Middle frontal gyrus (tissue), 1 donor: ENCODE results near the gene TANGO6.

ENCODE experiments used
- DNase-seq: peaks from one replicate; pipeline ENCODE4 v3.0.0-alpha.2; 2015; ENCODE audit warnings: low spot score; ENCODE audit errors: extremely low spot score

Gene TANGO6

DNA sequence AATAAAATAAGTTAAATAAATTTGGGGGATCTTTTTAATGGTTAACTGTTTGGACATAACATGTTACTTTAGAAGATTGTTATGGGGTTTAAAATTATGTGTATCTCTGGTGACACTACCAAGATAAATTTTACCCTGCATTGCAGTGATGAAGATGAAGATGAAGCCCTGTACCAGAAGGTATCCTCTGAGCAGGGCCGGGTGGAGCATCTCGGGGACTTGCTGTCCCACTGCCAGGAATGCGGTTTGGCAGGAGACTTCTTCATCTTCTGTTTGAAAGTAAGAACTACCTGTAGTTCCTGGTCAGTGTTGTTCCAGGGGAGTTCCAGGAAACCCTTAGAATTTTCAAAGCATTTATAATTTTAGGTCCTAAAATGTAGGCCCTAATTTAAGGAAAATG lies 64.0 kb downstream of the TANGO6 start:
- DNase-seq, result no peak

DNA sequence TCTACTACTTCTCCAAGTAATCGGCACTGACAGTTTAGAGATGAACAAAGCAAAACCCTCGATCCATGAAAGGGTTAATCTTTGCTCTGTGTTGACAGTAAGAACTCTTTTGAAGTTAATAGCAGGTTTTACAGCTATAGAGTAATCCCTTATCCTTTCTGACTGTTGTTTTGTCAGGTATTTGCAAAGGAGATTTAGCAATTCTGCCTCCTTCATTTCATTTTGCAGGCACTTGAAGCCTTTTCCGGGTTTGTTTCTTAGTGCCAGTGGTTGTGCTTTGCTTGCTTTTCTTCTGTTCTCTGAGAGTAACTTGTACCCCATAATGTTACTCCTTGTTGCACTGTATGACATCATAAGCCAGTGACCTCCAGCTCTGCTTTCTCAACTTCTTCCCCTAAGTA lies 64.5 kb downstream of the TANGO6 start:
- DNase-seq, result no peak

DNA sequence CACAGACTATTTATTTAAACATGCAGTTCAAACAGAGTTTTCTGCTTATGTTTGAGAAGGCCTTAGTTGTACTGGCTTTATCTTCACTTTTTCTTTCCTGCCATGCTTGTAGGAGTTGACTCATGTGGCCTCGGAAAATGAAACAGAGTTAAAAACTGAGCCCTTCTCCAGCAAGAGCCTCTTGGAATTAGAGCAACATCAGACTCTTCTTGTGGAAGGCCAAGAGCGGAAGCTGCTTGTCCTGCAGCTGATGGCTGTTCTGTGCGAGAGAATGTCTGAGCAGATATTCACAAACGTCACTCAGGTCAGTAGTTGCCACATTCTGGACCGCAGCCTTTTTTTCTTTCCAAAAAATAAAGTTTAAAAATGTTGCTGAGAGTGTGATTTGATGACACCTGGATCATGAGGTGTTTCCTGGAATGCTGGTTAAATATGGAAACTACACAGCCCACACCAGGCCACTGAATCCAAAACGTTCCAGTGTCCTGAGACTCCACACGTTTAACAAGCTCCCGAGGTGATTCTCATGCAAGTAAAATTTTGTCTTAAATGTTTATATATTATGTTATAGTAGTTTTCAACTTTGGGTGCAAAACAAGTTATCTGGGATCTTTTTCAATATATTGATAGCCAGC lies 65.9 kb downstream of the TANGO6 start:
- DNase-seq, result no peak

DNA sequence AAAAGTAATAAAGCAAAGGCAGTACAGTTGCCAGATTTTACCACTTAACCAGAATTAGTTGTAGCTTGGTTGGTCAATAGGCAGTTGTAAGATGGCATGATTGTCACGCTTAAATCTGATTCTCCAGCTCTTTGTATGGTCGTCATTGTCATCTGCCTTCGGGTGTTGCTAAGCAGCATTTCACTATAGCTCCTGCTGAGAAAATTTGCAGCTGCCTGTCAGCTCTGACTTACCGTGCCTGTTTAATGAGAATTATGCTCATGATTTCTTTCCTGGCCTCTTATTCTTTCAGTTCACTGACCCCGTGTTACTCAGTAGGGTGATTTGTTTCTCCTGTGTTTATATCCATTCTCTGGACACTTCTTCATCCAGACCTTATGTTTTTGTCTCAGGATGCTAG lies 66.7 kb downstream of the TANGO6 start:
- no peak for DNase-seq

DNA sequence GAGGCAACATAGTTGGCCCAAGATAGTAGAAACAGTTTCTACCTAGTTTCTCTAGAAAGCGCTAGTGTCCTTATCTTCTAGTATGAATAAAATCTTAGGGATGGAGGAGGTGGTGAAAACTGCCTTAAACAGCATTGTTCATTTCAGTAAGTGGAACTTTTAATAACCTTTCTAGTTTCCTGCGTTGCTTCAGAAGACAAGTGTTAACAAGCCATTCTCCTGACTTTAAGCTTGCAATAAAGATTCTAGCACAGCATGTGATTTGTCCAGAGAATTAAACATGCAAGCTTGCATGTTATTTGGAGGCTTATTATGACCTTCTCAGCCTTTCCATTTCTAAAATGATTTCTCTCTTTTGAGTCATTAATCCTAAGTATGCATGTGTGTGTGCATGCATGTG lies 72.3 kb downstream of the TANGO6 start:
- no peak for DNase-seq

DNA sequence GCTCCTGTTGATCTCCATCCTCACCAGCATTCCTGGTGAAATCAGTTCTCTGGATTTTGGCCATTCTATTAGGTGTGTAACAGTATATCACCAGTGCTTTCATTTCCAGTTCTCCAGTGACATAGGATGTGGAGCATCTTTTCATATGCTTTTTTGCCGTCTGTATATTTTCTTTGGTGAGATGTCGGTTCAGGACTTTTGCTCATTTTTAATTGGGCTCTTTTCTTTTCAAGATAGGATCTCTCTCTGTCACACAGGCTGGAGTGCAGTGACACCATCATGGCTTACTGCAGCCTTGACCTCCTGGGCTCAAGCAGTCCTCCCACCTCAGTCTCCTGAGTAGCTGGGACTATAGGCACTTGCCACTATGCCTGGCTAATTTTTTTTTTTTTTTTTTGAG lies 74.2 kb downstream of the TANGO6 start:
- DNase-seq, result no peak

DNA sequence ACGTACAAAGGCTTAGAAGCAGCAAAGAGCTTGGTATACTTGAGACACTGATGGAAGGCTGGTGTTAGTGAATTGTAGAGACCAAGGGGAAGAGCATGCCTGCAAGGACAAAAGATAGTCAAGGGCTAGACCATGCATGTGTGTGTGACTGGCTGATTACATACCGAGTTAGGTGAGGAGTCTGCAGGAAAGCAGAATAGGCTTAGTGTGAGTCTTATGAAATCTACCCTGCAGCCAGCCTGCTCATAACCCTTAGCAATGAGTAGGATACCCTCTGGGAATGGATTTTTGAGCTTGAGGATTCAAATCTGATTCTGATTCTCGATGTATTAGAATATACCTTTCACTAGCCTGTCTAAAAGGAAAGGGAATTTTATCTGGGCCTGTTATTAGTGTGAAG lies 77.0 kb downstream of the TANGO6 start:
- no peak for DNase-seq

DNA sequence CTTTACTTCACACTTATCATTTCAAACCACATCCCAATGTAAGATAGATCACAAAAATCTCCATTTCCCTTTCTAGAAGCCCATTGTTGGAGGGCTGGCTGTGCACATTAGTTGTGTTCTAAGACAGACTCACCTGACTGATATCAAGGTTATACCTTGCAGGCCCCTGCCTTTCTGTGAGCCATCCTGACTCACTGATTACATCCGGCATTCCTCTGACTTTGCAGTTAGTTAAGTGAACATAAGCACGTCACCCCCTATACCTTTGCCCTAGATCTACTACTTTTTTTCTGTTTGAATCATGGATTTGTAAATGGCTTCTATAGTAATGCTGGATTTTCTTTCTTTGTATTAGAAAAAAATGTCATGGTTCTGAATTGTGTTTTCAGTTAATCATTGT lies 78.3 kb downstream of the TANGO6 start:
- no peak for DNase-seq

DNA sequence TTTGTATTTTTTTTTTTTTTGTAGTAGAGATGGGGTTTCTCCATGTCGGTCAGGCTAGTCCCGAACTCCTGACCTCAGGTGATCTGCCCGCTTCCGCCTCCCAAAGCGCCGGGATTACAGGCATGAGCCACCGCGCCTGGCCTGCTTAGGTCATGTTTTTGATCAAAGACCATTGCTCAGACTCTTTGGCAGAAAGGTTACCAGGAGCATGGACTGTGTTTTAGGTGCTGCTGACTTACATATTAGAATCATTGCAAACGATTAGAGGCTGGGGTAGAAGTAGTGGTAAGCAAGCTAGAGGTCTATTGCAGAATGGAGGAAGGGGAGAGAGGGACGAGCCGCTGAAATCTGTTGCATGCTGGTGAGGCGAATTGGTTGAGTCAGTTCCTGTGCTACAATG lies 79.8 kb downstream of the TANGO6 start:
- DNase-seq, result no peak

DNA sequence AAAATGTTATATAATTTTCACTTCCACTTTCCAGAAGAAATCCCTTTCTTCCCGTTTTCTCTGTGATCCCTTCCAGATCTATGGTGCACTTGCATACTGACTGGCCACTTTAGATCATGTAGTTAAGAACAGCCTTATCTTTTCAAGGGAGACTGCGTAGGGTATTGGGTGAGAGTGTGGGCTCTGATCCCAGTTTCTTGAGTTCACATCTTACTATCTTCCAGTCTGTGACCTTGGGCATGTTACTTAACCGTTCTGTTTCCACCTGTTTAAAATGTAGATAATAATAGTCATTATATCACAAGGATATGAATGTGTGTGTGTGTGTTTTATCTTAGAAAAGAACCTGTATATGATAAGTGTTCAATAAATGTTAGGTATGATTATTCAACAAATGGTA lies 83.7 kb downstream of the TANGO6 start:
- no peak for DNase-seq

DNA sequence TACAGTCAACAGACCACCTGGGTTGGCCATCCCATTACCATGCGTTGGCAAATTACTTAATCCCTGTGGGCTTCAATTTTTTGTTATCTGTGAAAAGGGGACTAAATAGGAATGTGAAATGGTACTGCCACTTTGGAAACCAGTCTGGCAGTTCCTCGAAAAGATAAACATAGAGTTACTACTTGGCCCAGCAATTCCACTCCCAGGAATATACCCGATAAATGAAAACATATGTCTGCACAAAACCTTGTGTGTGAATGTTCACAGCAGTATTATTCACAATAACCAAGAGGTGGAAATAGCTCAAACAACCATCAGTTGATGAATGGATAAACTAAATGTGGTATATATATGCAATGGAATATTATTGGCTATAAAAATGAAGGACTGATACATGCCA lies 87.9 kb downstream of the TANGO6 start:
- DNase-seq, result no peak

DNA sequence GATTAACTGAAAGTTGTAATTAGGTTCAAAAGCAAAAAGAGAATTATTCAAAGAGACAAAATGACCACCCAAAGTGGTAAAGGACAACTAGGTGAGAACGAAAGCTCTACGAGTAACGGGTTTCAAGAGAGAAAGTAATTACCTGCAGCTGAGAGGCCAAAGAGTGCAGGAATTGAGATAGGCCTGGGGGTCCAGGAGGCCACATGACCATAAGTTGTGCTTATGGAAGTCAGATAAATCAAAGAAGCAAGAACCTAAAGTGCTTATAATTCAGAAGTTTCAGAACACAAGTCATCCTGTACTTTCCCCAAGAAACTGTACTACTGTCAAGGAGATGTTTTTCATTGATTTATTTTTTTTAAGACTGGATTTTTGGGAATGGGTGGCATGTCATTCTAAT lies 91.1 kb downstream of the TANGO6 start:
- DNase-seq, result no peak

DNA sequence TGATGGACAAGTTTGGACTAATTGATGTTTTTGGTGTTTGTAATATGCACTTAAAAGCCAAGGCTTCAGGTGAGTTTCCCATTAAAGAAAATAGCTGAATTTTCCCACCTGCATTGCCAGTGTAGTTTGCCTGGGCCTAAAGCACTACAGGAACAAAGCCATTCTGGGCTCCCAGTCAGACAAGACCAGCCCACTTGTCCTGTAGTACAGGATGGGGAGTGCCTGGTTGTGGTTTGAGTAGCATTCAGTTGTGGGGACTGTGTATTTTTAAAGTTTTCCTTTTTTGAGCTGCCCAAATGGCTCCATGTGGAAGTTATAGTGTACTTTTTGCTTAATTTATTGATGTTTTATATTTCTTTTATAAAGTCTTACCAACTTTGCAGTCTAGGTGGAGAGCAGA lies 91.7 kb downstream of the TANGO6 start:
- DNase-seq, result no peak

DNA sequence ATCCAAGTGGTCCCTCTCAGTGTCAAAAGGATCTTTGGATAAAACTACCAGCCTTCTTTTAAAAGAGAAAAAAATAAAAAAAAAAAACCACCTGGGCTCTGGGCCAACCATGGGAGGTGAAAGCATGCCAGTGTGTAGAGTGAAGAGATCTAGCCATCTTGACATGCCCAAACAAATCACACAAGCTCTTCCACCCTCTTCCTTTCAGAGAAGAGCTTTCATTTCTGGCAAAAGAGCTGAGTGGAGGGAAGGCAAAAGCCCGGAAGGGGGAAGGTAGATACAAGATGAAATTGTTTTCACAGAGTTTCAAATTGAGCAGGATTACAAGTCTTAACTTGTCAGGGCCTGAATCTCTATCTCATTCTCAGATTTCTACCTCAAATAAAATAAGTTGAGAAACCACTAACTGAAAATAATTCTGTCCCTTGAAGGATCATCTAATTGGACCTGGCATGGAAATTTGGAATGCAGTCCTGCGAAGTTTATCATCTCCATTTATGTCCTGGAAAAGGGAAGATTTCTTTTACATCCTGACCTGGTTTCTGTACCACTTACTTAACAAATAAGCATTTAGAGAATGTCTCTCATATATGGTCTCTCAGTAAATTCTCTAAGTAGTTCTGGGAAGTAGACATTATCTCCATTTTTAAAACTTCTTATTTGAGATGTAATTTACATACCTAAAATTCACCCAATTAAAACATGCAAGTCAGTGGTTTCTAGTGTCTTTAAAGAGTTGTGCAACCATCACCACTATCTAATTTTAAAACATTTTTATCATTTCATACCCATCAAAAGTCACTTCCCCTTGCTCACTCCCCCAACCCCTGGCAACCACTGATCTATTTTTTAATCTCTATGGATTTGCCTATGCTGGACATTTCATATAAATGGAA lies 93.7 kb downstream of the TANGO6 start:
- no peak for DNase-seq

DNA sequence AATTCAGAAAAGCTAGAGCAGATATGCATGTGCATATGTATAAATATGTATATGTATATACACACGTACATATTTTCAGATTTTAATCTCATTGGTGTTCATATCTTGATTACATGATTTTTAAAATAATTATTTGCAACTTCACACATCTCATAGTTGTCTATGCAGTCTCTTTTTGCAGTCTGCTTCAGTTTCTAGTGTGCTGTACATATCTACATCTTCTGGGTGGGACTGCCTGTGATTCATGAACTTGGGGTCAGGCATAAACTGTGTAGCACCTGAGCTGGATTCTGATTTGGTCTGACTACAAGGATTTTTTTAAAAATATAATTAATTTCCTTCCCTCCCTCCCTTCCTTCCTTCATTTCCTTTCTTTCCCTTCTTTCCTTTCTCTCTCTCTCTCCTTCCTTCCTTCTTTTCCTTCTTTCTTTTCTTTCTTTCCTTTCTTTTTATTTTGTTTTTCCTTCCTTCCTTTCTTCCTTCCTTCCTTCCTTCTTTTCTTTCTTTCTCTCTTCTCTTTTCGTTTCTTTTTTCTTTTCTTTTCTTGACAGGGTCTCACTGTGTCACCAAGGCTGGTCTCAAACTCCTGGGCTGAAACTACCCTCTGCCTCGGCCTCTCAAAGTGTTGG lies 96.5 kb downstream of the TANGO6 start:
- no peak for DNase-seq

DNA sequence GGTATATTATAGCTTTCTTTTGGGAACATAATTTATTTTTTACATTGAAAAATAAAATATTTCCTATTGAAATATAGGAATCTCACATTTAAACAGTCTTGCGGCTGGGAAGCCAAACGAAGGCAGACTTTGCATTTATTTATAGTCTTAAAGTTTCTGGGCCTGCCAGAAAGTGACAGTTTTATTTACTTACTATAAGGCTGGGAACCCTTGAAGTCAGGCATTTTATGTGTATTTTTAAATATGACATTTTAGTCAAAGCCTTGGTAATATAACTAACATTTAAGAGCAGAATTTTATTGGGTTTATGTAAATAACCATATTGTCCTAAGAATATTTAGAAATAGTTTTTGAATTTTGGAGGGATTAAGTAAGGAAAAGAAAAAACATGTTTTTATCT lies 97.5 kb downstream of the TANGO6 start:
- DNase-seq, result no peak

DNA sequence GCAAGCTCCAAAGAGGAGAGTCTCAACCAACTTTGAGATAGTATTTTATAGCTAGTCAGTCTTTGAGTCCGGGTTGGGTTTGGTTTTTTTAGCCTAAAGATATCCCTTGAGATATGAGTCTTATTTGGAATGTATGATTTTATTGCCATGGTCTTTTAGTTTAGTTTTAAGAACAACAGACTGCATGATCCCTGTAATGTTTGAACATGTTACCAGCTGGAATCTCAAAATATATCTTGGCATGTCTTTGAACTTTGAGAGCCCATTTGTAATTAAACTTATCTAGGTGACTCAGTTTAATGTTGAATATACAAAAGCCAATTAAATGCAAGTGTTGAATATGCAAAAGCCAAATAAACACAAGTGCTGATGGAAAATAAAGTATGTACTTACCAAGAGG lies 100.6 kb downstream of the TANGO6 start:
- DNase-seq, result no peak

DNA sequence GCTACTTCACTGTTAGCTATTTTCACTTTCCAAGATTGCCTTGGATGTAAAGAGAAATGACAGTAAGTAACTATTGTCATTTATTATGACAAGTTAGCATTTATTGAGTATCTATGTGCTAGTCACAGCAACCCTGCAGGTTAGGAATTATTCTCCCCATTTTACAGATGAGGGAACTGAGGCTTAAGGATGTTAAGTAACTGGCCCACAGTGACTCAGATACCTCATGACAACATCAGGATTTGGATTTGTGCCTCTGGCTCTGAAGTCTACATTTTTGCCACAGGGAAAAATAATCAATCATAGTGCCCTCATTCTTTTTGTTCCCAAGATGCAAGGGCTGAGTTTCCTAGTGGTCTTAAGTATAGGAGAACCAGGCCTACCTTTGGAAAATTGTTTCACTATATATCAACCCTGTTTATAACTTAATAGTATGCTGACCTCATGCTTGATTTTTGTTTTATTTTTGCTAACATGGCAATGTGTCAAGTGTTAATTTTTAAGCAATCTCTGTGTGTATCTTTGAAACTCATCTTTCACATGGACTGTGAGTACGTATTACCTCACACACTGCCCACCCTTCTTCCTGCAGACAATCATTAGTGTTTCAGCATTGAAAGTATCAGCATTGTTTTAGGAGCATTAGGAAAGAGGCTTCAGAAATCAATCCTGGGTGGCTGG lies 105.0 kb downstream of the TANGO6 start:
- no peak for DNase-seq

DNA sequence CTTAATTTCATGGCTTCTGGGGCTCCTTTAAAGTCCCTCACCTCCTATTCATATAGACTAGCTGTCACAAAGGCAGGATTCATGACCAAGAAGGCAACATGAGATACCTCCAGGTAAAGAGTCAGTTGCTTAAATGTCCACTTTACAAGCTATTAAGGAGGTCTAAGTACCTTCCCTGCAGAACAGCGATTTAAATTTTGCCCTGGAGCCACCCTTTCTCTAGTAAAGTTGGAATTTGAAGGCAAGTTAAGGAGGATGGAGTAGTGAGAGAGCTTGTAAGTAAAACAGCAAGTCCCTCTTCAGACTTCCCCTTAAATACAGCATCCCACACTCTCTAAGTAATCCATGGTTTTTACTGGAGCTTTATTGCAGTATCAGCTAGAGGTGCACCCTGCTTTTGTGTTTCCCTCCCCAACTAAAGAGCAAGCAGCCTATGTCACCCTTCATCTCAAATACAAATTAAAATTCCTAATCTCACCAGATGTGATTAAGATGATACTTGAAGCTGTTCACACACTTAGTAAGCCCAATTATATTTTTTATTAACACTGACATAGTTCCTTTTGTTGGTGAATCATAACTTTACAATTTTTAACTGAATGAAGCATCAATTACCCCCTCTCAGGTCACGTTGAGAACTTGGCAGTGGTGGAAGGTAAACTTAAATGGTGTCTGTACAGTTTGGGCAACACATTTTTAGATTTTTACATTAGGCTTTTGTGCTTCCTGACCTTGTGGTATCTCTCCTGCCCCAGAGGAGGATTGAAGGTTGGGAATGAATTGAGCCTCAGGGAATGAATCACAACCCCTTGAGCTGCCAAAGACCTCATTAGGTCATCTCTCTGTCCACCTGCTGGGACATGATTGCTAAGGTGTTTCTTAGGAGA lies 108.9 kb downstream of the TANGO6 start:
- DNase-seq, result no peak

DNA sequence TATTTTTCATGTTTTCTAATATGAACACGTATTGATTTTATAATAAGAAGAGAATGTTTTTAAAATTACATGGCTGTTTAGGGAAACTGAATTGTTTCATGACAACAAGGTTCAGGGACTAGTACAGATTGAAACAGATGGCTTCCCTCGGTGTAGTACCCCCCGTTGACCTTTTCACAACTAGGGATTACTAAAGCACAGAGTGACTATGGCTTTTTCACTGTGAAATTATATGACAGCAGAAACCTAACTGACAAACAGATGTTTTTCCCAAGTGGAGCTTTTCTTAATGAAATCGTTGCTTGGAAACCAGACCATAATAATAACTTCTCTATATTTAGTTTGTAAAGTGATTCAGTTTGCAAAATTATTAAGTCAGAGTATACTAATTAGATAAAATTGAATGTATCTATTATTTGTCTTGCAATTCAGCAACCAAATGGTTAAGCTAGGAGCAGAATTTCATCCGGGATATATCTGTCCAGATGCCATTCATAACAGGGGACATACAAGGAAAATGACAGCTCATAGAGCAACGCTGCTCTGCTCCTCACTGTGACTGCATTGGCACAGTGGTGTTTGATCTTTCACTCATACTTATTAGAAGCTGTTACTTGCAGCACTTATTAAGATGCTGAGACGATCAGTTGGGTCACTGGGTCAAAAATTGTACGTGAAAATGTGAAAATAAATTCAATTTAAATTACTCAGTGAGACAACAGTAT lies 111.7 kb downstream of the TANGO6 start:
- DNase-seq, result no peak
